HepG2 (cell line): Measurements from ENCODE around the gene DPP3. TPM values are rescaled to one million over a fixed set of nuclear protein-coding genes. Genes with fewer than 3 reads are reported as not detected.

ENCODE experiments used
- CEBPG ChIP-seq: IDR thresholded peaks from 2 replicates; pipeline ENCODE4 v1.6.1; 2016
- NR3C1 ChIP-seq: sonication (generic); formaldehyde crosslinking; IDR thresholded peaks from 2 replicates; pipeline ENCODE4 v1.4.0; 2020; ENCODE audit warnings: missing genetic modification reagents
- THYN1 ChIP-seq: sonication (generic); formaldehyde crosslinking; IDR thresholded peaks from 2 replicates; pipeline ENCODE4 v1.8.1; 2023; ENCODE audit warnings: low read depth, mild to moderate bottlenecking, moderate library complexity, missing genetic modification reagents, borderline replicate concordance
- ZFP36L1 ChIP-seq: sonication (generic); formaldehyde crosslinking; IDR thresholded peaks from 2 replicates; pipeline ENCODE4 v1.8.0; 2022; ENCODE audit warnings: mild to moderate bottlenecking, missing genetic modification reagents, moderate library complexity
- ZNF44 ChIP-seq: sonication (generic); formaldehyde crosslinking; IDR thresholded peaks from 2 replicates; pipeline ENCODE4 v1.5.1; 2020; ENCODE audit warnings: mild to moderate bottlenecking, missing genetic modification reagents
- ZNF530 ChIP-seq: sonication (generic); formaldehyde crosslinking; IDR thresholded peaks from 2 replicates; pipeline ENCODE4 v1.5.0; 2020; ENCODE audit warnings: low read depth, mild to moderate bottlenecking, missing genetic modification reagents
- ZNF563 ChIP-seq: sonication (generic); formaldehyde crosslinking; IDR thresholded peaks from 2 replicates; pipeline ENCODE4 v1.8.0; 2022; ENCODE audit warnings: mild to moderate bottlenecking, moderate library complexity, missing genetic modification reagents
- ZNF644 ChIP-seq: IDR thresholded peaks from 2 replicates; pipeline ENCODE4 v1.6.1; 2016; ENCODE audit warnings: low read depth
- ZNF670 ChIP-seq: sonication (generic); formaldehyde crosslinking; IDR thresholded peaks from 2 replicates; pipeline ENCODE4 v1.8.0; 2022; ENCODE audit warnings: mild to moderate bottlenecking, missing genetic modification reagents, borderline replicate concordance
- ZNF83 ChIP-seq: sonication (generic); formaldehyde crosslinking; IDR thresholded peaks from 2 replicates; pipeline ENCODE4 v1.4.0; 2020; ENCODE audit warnings: missing genetic modification reagents, mild to moderate bottlenecking, borderline replicate concordance
- polyA plus RNA-seq, 8 experiments: library from polyadenylated mRNA; depleted of rRNA in 3 of 8; stranded (reverse) in 7 of 8; unstranded in 1 of 8; fragments of >200 nt; fragmentation: Illumina TruSeq in 4 of 8; extraction: Trizol in 4 of 8; gene quantifications; 2 replicates each; pipeline versions ENCODE4 v1.2.1 to v1.2.3, GENCODE V29; 2011 to 2016; ENCODE audit warnings: low read depth in 4 of 8, missing spikeins in 1 of 8, mixed read lengths in 1 of 8; ENCODE audit not compliant: insufficient read depth in 1 of 8
- total RNA-seq, 5 experiments: library from RNA; depleted of rRNA; stranded (reverse); fragments of >200 nt; fragmentation: Illumina TruSeq; extraction: Trizol; gene quantifications; 2 replicates each; pipeline ENCODE4 v1.2.3, GENCODE V29; 2016; ENCODE audit warnings: low read depth in 1 of 5
- TF ChIP-seq, protein P1 (sequence below): fragments of 450-650 bp; IDR thresholded peaks from 2 replicates; pipeline ENCODE4 v1.6.1; 2017
- TF ChIP-seq, protein P2 (sequence below): sonication (generic); formaldehyde crosslinking; IDR thresholded peaks from 2 replicates; pipeline ENCODE4 v1.4.0; 2020; ENCODE audit warnings: missing genetic modification reagents
- TF ChIP-seq, protein P3 (sequence below): IDR thresholded peaks from 2 replicates; pipeline ENCODE4 v1.6.1; 2018; ENCODE audit warnings: missing genetic modification reagents
- TF ChIP-seq, protein P4 (sequence below): sonication (generic); formaldehyde crosslinking; IDR thresholded peaks from one replicate; pipeline ENCODE4 v1.5.1; 2020; ENCODE audit warnings: mild to moderate bottlenecking, missing genetic modification reagents; ENCODE audit errors: not compliant biosample characterization
- TF ChIP-seq, protein P5 (sequence below): sonication (generic); formaldehyde crosslinking; IDR thresholded peaks from 2 replicates; pipeline ENCODE4 v1.5.1; 2020; ENCODE audit warnings: missing genetic modification reagents, mild to moderate bottlenecking, borderline replicate concordance

Gene DPP3
- total and polyA plus RNA-seq, 2 of the 13 experiments (the other 11 are each of a cell fraction or from before 2014, with no cell fraction given) = 38.4 to 59.8 TPM

DNA sequence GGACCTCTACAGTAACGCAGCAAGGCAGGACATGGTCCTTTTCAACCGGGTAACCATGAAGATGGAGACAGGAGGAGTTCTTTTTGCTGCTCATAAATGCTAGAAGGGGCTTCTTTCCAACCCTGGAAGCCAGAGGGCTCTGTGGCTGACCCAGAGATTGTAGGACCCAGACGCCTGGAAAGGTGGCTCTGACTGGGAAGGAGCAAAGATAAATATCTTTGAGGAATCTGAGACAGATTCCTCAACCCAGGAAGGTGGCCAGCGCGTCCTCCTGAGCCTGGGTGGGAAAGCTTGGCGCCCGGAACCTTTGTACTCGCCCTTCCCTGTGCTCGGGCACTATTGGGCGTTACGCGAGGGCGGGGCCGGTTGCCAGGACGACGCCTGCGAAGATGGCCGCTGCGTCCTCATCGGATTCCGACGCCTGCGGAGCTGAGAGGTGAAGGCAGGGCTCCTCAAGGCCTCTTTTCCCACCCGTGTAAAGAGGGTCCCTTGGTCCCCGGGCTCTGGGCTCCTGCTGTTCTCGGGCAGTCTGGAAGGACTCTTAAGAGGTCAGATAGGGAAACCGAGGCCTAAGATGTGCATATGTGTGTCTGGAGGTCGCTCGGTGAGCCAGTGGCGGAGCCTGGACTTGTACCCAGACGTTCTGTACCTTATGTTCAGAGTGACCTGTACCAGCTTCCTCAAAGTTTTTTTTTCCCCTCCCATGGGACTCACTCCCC, 30.2 kb downstream of the DPP3 start, which contains the start of gene BBS1 (continued):
- no peak for TF ChIP-seq THYN1 (CRISPR knock-in tag)
- no peak for TF ChIP-seq ZNF530 (CRISPR knock-in tag)
- no peak for TF ChIP-seq ZNF563 (CRISPR knock-in tag)
- TF ChIP-seq NR3C1 (CRISPR knock-in tag) = no peak
- TF ChIP-seq, protein P1, sequence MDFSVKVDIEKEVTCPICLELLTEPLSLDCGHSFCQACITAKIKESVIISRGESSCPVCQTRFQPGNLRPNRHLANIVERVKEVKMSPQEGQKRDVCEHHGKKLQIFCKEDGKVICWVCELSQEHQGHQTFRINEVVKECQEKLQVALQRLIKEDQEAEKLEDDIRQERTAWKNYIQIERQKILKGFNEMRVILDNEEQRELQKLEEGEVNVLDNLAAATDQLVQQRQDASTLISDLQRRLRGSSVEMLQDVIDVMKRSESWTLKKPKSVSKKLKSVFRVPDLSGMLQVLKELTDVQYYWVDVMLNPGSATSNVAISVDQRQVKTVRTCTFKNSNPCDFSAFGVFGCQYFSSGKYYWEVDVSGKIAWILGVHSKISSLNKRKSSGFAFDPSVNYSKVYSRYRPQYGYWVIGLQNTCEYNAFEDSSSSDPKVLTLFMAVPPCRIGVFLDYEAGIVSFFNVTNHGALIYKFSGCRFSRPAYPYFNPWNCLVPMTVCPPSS = no peak
- no peak for TF ChIP-seq ZNF44 (CRISPR knock-in tag)
- TF ChIP-seq, protein P2, sequence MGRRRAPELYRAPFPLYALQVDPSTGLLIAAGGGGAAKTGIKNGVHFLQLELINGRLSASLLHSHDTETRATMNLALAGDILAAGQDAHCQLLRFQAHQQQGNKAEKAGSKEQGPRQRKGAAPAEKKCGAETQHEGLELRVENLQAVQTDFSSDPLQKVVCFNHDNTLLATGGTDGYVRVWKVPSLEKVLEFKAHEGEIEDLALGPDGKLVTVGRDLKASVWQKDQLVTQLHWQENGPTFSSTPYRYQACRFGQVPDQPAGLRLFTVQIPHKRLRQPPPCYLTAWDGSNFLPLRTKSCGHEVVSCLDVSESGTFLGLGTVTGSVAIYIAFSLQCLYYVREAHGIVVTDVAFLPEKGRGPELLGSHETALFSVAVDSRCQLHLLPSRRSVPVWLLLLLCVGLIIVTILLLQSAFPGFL = no peak
- peak; percentile 39; the same call in 1 of the 2 replicates for TF ChIP-seq ZNF670 (CRISPR knock-in tag)
- TF ChIP-seq, protein P3, sequence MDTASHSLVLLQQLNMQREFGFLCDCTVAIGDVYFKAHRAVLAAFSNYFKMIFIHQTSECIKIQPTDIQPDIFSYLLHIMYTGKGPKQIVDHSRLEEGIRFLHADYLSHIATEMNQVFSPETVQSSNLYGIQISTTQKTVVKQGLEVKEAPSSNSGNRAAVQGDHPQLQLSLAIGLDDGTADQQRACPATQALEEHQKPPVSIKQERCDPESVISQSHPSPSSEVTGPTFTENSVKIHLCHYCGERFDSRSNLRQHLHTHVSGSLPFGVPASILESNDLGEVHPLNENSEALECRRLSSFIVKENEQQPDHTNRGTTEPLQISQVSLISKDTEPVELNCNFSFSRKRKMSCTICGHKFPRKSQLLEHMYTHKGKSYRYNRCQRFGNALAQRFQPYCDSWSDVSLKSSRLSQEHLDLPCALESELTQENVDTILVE (CRISPR knock-in tag) = no peak
- TF ChIP-seq, protein P4, sequence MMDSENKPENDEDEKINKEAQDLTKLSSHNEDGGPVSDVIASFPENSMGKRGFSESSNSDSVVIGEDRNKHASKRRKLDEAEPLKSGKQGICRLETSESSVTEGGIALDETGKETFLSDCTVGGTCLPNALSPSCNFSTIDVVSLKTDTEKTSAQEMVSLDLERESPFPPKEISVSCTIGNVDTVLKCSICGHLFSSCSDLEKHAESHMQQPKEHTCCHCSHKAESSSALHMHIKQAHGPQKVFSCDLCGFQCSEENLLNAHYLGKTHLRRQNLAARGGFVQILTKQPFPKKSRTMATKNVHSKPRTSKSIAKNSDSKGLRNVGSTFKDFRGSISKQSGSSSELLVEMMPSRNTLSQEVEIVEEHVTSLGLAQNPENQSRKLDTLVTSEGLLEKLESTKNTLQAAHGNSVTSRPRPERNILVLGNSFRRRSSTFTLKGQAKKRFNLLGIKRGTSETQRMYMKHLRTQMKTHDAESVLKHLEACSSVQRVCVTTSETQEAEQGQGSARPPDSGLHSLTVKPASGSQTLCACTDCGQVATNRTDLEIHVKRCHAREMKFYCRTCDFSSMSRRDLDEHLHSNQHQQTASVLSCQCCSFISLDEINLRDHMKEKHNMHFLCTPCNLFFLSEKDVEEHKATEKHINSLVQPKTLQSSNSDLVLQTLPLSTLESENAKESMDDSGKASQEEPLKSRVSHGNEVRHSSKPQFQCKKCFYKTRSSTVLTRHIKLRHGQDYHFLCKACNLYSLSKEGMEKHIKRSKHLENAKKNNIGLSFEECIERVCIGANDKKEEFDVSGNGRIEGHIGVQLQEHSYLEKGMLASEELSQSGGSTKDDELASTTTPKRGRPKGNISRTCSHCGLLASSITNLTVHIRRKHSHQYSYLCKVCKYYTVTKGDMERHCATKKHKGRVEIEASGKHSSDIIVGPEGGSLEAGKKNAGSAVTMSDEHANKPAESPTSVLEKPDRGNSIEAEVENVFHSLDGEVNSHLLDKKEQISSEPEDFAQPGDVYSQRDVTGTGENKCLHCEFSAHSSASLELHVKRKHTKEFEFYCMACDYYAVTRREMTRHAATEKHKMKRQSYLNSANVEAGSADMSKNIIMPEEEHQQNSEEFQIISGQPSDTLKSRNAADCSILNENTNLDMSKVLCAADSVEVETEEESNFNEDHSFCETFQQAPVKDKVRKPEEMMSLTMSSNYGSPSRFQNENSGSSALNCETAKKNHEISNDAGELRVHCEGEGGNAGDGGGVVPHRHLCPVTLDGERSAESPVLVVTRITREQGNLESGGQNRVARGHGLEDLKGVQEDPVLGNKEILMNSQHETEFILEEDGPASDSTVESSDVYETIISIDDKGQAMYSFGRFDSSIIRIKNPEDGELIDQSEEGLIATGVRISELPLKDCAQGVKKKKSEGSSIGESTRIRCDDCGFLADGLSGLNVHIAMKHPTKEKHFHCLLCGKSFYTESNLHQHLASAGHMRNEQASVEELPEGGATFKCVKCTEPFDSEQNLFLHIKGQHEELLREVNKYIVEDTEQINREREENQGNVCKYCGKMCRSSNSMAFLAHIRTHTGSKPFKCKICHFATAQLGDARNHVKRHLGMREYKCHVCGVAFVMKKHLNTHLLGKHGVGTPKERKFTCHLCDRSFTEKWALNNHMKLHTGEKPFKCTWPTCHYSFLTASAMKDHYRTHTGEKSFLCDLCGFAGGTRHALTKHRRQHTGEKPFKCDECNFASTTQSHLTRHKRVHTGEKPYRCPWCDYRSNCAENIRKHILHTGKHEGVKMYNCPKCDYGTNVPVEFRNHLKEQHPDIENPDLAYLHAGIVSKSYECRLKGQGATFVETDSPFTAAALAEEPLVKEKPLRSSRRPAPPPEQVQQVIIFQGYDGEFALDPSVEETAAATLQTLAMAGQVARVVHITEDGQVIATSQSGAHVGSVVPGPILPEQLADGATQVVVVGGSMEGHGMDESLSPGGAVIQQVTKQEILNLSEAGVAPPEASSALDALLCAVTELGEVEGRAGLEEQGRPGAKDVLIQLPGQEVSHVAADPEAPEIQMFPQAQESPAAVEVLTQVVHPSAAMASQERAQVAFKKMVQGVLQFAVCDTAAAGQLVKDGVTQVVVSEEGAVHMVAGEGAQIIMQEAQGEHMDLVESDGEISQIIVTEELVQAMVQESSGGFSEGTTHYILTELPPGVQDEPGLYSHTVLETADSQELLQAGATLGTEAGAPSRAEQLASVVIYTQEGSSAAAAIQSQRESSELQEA = no peak
- 0 out of 2 replicates have a peak, but pooled peaks have one; percentile 40 for TF ChIP-seq ZFP36L1 (CRISPR knock-in tag)
- no peak for TF ChIP-seq ZNF83 (CRISPR knock-in tag)
- TF ChIP-seq, protein P5, sequence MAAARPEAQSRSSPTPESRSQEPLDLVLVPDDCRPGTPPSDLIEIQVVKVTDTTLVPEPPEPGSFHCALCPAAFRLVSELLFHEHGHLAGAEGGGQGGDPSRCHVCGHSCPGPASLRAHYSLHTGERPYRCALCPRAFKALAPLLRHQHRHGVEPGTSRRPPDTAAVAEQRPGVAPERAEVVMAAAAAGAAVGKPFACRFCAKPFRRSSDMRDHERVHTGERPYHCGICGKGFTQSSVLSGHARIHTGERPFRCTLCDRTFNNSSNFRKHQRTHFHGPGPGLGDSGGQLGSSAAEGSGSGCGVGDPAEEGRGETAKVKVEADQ (CRISPR knock-in tag) = no peak; the same call in 1 of the 2 replicates
- no peak for TF ChIP-seq ZNF644 (CRISPR knock-in tag)
- no peak for TF ChIP-seq CEBPG (CRISPR knock-in tag)
